Mesothelial cell of epicardium (in vitro differentiated cells): ENCODE results near the gene SASS6. TPM values are rescaled to one million over a fixed set of nuclear protein-coding genes. Genes with fewer than 3 reads are reported as not detected.
A peak's percentile ranks its signal among the peaks of the same experiment; 100 is the strongest.

ENCODE experiments used
- DNase-seq, 2 experiments: peaks; one replicate each; pipeline ENCODE4 v3.0.0; 2021; ENCODE audit warnings: low spot score in 2 of 2; ENCODE audit not compliant: unreplicated experiment in 2 of 2
- H3K27ac Mint-ChIP-seq: 2 replicates; pipeline ENCODE4 v1.8.0; 2021; ENCODE audit warnings: mixed read lengths
- H3K27me3 Mint-ChIP-seq: 2 replicates; pipeline ENCODE4 v1.8.0; 2021; ENCODE audit warnings: low read depth, mixed read lengths
- H3K36me3 Mint-ChIP-seq: 2 replicates; pipeline ENCODE4 v1.8.0; 2021; ENCODE audit warnings: mixed read lengths
- H3K4me1 Mint-ChIP-seq: 2 replicates; pipeline ENCODE4 v1.8.0; 2021; ENCODE audit warnings: mixed read lengths
- H3K4me3 Mint-ChIP-seq: 2 replicates; pipeline ENCODE4 v1.8.0; 2021; ENCODE audit warnings: mild to moderate bottlenecking, moderate library complexity, mixed read lengths
- H3K9me3 Mint-ChIP-seq: 2 replicates; pipeline ENCODE4 v1.8.0; 2021; ENCODE audit warnings: mixed read lengths
- CTCF ChIP-seq: fragments of 200-600 bp; sonication (generic); IDR thresholded peaks from one replicate; pipeline ENCODE4 v1.5.0; 2021; ENCODE audit warnings: antibody characterized with exemption; ENCODE audit not compliant: unreplicated experiment
- total RNA-seq: library from RNA; stranded (reverse); gene quantifications from 3 replicates; pipeline ENCODE4 v1.2.1, GENCODE V29; 2021

The SASS6 gene
- total RNA-seq, 1 donor from 2014 or later = 6.2 TPM

GRCh38 chr1:100036718-100037655, 95.7 kb downstream of the SASS6 start:
- no peak for DNase-seq
- peaks cover 46% of the 10 kb centered on the region for H3K4me1 Mint-ChIP-seq
- peak overlapping the region; percentile 100 for H3K27ac Mint-ChIP-seq
- H3K36me3 Mint-ChIP-seq = no peaks in the 10 kb centered on the region
- no peaks in the 10 kb centered on the region for H3K27me3 Mint-ChIP-seq
- no peaks in the 10 kb centered on the region for H3K9me3 Mint-ChIP-seq
- H3K4me3 Mint-ChIP-seq = peak overlapping the region; percentile 89
- TF ChIP-seq CTCF = no peak

- Mint-ChIP-seq H3K9me3 (no peaks in the 10 kb centered on the region), H3K27me3 (no peaks in the 10 kb centered on the region), H3K27ac (peak overlapping the region; percentile 76), H3K36me3 (no peaks in the 10 kb centered on the region), H3K4me3 (peak overlapping the region; percentile 50), H3K4me1 (peaks cover 35% of the 10 kb centered on the region)
- no peak for TF ChIP-seq CTCF
- no peak for DNase-seq
Observed at GRCh38 chr1:100035214-100035613, 97.5 kb downstream of the SASS6 start.

GRCh38 chr1:100034470-100034869, 98.3 kb downstream of the SASS6 start:
- H3K4me1 Mint-ChIP-seq = peaks cover 29% of the 10 kb centered on the region
- H3K4me3 Mint-ChIP-seq = no peak overlapping the region
- no peaks in the 10 kb centered on the region for H3K9me3 Mint-ChIP-seq
- TF ChIP-seq CTCF = peak; percentile 31
- H3K27me3 Mint-ChIP-seq = no peaks in the 10 kb centered on the region
- H3K36me3 Mint-ChIP-seq = no peaks in the 10 kb centered on the region
- H3K27ac Mint-ChIP-seq = peak overlapping the region; percentile 76
- DNase-seq = no peak

Other genes starting within 250 kb of the SASS6 start
- 20.6 to 24.2 TPM (median 22.2 TPM) in 3 replicates for gene SLC35A3, start 162.9 kb downstream of the SASS6 start, total RNA-seq
- gene TRMT13, start 233 bp upstream of the SASS6 start, total RNA-seq = 24.7 to 28.5 TPM (median 28.5 TPM) in 3 replicates
- gene LRRC39, start 45.3 kb upstream of the SASS6 start, total RNA-seq = 1.7 to 2.0 TPM (median 1.9 TPM) in 3 replicates
- gene DBT, start 116.9 kb upstream of the SASS6 start, total RNA-seq = 16.1 to 18.0 TPM (median 17.1 TPM) in 3 replicates
- gene RTCA, start 133.3 kb upstream of the SASS6 start, total RNA-seq = 32.6 to 34.3 TPM (median 33.7 TPM) in 3 replicates
- 19.5 to 21.4 TPM (median 20.1 TPM) in 3 replicates for gene CDC14A, start 219.6 kb upstream of the SASS6 start, total RNA-seq